K562 (cell line): ENCODE results near the gene GATA6. TPM values are rescaled to one million over a fixed set of nuclear protein-coding genes. Genes with fewer than 3 reads are reported as not detected.

Source experiments
- ATAC-seq: fragments of 200-7000 bp; cut with Tn5 transposase; 3 replicates; pipeline ENCODE4 v1.9.1; 2020; ENCODE audit warnings: moderate library complexity
- BruUV-seq: library from RNA; stranded (reverse); fragments of 400-500 nt; replicated peaks from 2 replicates; lab custom pipeline; 2021; lab: Mats Ljungman, UMichigan
- CTCF ChIA-PET: fragments of 300-600 bp; formaldehyde crosslinking; extraction: SDS; loops from one replicate; lab custom pipeline; 2021; ENCODE audit warnings: low intra/inter-chr PET ratio; lab: Yijun Ruan, JAX
- POLR2A ChIA-PET: fragments of 300-600, 350-650 bp; sonication (Branson Sonifier 250); formaldehyde crosslinking; extraction: SDS; loops from one replicate; lab custom pipeline; 2021; ENCODE audit warnings: antibody characterized with exemption, inconsistent platforms; lab: Yijun Ruan, JAX
- DNase-seq, 4 experiments: peaks; one replicate each; pipeline versions ENCODE4 v3.0.0 to v3.0.0-alpha.2; 2011 to 2018; ENCODE audit warnings: low spot score in 3 of 4, mixed read lengths in 3 of 4; ENCODE audit errors: extremely low read depth in 1 of 4
- FAIRE-seq: peaks from 2 replicates; lab custom pipeline; 2011; peaks lifted over from hg19 to GRCh38; lab: Jason Lieb, UNC
- H2AFZ ChIP-seq: 2 replicates; pipeline ENCODE4 v1.6.0; 2011; ENCODE audit warnings: low read depth, low read length, control low read depth, inconsistent platforms
- H3K27ac ChIP-seq: fragments of 200-600 bp; 3 replicates; pipeline ENCODE4 v1.8.0; 2011; ENCODE audit warnings: low read depth, mild to moderate bottlenecking, control low read depth, inconsistent platforms, low read length, moderate library complexity, mixed read lengths; ENCODE audit errors: extremely low read depth
- H3K27me3 ChIP-seq, 2 experiments: fragments of 300-600 bp in 1 of 2; 2 replicates in 1 of 2; 3 replicates in 1 of 2; pipeline versions ENCODE4 v1.6.0 to v1.8.0; 2011; ENCODE audit warnings: inconsistent platforms in 2 of 2, low read length in 2 of 2, mild to moderate bottlenecking in 1 of 2, mixed read lengths in 1 of 2, moderate library complexity in 1 of 2; ENCODE audit not compliant: control insufficient read depth in 2 of 2, insufficient read depth in 2 of 2
- H3K36me3 ChIP-seq: fragments of 300-600 bp; 3 replicates; pipeline ENCODE4 v1.8.0; 2011; ENCODE audit warnings: mild to moderate bottlenecking, low read length, inconsistent platforms; ENCODE audit not compliant: control insufficient read depth, insufficient read depth
- H3K4me1 ChIP-seq, 2 experiments: fragments of 200-600 bp in 1 of 2; replicated peaks in 1 of 2; 2 replicates in 1 of 2; 3 replicates in 1 of 2; pipeline versions ENCODE4 v1.5.1 to v1.8.0; 2011; ENCODE audit warnings: inconsistent platforms in 2 of 2, low read length in 2 of 2, mild to moderate bottlenecking in 1 of 2, mixed read lengths in 1 of 2, moderate library complexity in 1 of 2; ENCODE audit not compliant: control insufficient read depth in 2 of 2, insufficient read depth in 2 of 2
- H3K4me2 ChIP-seq: 2 replicates; pipeline ENCODE4 v1.6.1; 2011; ENCODE audit warnings: low read length, control low read depth, inconsistent platforms, mixed read lengths; ENCODE audit not compliant: insufficient read depth
- H3K4me3 ChIP-seq: fragments of 200-600 bp; sonication (generic), shearing (Covaris generic); 2 replicates; pipeline ENCODE4 v1.5.1; 2016; ENCODE audit warnings: control low read depth, inconsistent platforms
- H3K79me2 ChIP-seq: fragments of 200-600 bp; 3 replicates; pipeline ENCODE4 v1.8.0; 2011; ENCODE audit warnings: low read length, inconsistent platforms; ENCODE audit not compliant: control insufficient read depth, insufficient read depth
- H3K9ac ChIP-seq, 2 experiments: 2 replicates each; pipeline versions ENCODE4 v1.6.0 to v1.6.1; 2011; ENCODE audit warnings: low read depth in 2 of 2, low read length in 2 of 2, control low read depth in 1 of 2, inconsistent platforms in 1 of 2, mild to moderate bottlenecking in 1 of 2, mixed read lengths in 1 of 2; ENCODE audit not compliant: insufficient read depth in 1 of 2
- H3K9me1 ChIP-seq: one replicate; pipeline ENCODE4 v1.6.0; 2011; ENCODE audit warnings: inconsistent platforms, mild to moderate bottlenecking, low read length, moderate library complexity; ENCODE audit not compliant: control insufficient read depth, insufficient read depth
- H3K9me3 ChIP-seq: replicated peaks from 2 replicates; pipeline ENCODE4 v1.5.1; 2011; ENCODE audit warnings: low read depth, low read length, inconsistent platforms; ENCODE audit not compliant: control insufficient read depth, insufficient read depth
- H4K20me1 ChIP-seq: replicated peaks from 2 replicates; pipeline ENCODE4 v1.6.1; 2011; ENCODE audit warnings: low read length, inconsistent platforms, mixed read lengths; ENCODE audit not compliant: control insufficient read depth, insufficient read depth
- C11orf30 ChIP-seq: fragments of 450-650 bp; IDR thresholded peaks from 2 replicates; pipeline ENCODE4 v1.6.1; 2016; ENCODE audit warnings: low read depth, mild to moderate bottlenecking
- GTF3C2 ChIP-seq: IDR thresholded peaks from 3 replicates; pipeline ENCODE4 v1.6.1; 2011; ENCODE audit warnings: borderline replicate concordance, mild to moderate bottlenecking, moderate library complexity; ENCODE audit not compliant: insufficient read length; ENCODE audit errors: extremely low read depth
- KDM2B ChIP-seq: fragments of 250-450 bp; sonication (Bioruptor Pico); IDR thresholded peaks from 2 replicates; pipeline ENCODE4 v1.8.0; 2021; ENCODE audit warnings: mild to moderate bottlenecking, moderate library complexity
- KLF6 ChIP-seq: fragments of 250-450 bp; sonication (Bioruptor Pico); IDR thresholded peaks from 2 replicates; pipeline ENCODE4 v1.4.0; 2020; ENCODE audit warnings: mild to moderate bottlenecking, moderate library complexity, borderline replicate concordance
- MAFF ChIP-seq: IDR thresholded peaks from 2 replicates; pipeline ENCODE4 v1.6.1; 2012; ENCODE audit warnings: low read length, improper control_type of control experiment
- MAFK ChIP-seq: IDR thresholded peaks from 2 replicates; pipeline ENCODE4 v1.6.1; 2011; ENCODE audit warnings: low read length, improper control_type of control experiment
- NFRKB ChIP-seq: fragments of 450-650 bp; IDR thresholded peaks from 2 replicates; pipeline ENCODE4 v1.6.1; 2016; ENCODE audit warnings: low read depth
- PKNOX1 ChIP-seq: fragments of 450-650 bp; IDR thresholded peaks from 2 replicates; pipeline ENCODE4 v1.6.1; 2016
- POLR2B ChIP-seq: fragments of 450-650 bp; IDR thresholded peaks from 2 replicates; pipeline ENCODE4 v1.6.1; 2018; ENCODE audit warnings: low read depth; ENCODE audit not compliant: partially characterized antibody
- SIRT6 ChIP-seq: IDR thresholded peaks from one replicate; pipeline ENCODE4 v1.6.1; 2012; ENCODE audit warnings: low read depth, mild to moderate bottlenecking, control low read depth, inconsistent platforms, low read length, moderate library complexity
- TGIF2 ChIP-seq: sonication (generic); formaldehyde crosslinking; IDR thresholded peaks from 2 replicates; pipeline ENCODE4 v1.8.1; 2022; ENCODE audit warnings: mild to moderate bottlenecking, missing genetic modification reagents, moderate library complexity
- U2AF1 ChIP-seq: fragments of 200-400 bp; formaldehyde crosslinking; optimal IDR thresholded peaks from 2 replicates; pipeline ENCODE3; 2017; ENCODE audit warnings: mild to moderate bottlenecking, low read depth, low read length, moderate library complexity
- XRCC3 ChIP-seq: fragments of 450-650 bp; IDR thresholded peaks from 2 replicates; pipeline ENCODE4 v1.6.1; 2017; ENCODE audit warnings: mild to moderate bottlenecking, moderate library complexity
- ZNF316 ChIP-seq: fragments of 450-650 bp; IDR thresholded peaks from 2 replicates; pipeline ENCODE4 v1.6.1; 2016
- ZNF780A ChIP-seq: fragments of 250-450 bp; sonication (Bioruptor Pico); IDR thresholded peaks from 2 replicates; pipeline ENCODE4 v1.5.0; 2021; ENCODE audit warnings: mild to moderate bottlenecking
- ZSCAN29 ChIP-seq: fragments of 450-650 bp; IDR thresholded peaks from 2 replicates; pipeline ENCODE4 v1.6.1; 2017
- WGBS: fragments of 100-300 bp; shearing (Covaris generic); methylation state at CpG from one replicate; pipeline ENCODE4 v1.1.6; 2016; ENCODE audit warnings: low coverage, mixed read lengths; ENCODE audit not compliant: insufficient coverage; ENCODE audit errors: missing lambda C conversion rate; 5-methylcytosine and 5-hydroxymethylcytosine counted together
- in situ Hi-C: fragments of 300-500 bp; cut with MboI; formaldehyde crosslinking; loops from 4 replicates; pipeline ENCODE4 v1.15.0; 2018; ENCODE audit warnings: inconsistent platforms, mixed read lengths
- intact Hi-C: fragments of 100-400 bp; cut with micrococcal nuclease; formaldehyde crosslinking; loops from 2 replicates; pipeline ENCODE4 v1.14.2; 2022
- polyA plus RNA-seq, 8 experiments: library from polyadenylated mRNA; depleted of rRNA in 4 of 8; stranded (reverse) in 5 of 8; unstranded in 3 of 8; fragments of >200 nt; fragmentation: Nextera tagmentation in 2 of 8; fragmentation: Illumina TruSeq in 1 of 8; extraction: Ambion mirVana in 2 of 8; extraction: Trizol in 1 of 8; gene quantifications; 2 replicates each; pipeline versions ENCODE4 v1.2.1 to v1.2.3, GENCODE V29; 2011 to 2014; ENCODE audit warnings: inconsistent platforms in 1 of 8, missing spikeins in 1 of 8
- total RNA-seq, 7 experiments: library from RNA; depleted of rRNA in 6 of 7; stranded (reverse); fragments of >200 nt in 6 of 7; fragmentation: Illumina TruSeq in 2 of 7; extraction: Trizol in 2 of 7; gene quantifications; 2 replicates each; pipeline versions ENCODE4 v1.2.1 to v1.2.3, GENCODE V29; 2011 to 2021; ENCODE audit warnings: low replicate concordance in 1 of 7
- TF ChIP-seq, protein P1 (sequence below): IDR thresholded peaks from 2 replicates; pipeline ENCODE4 v1.6.1; 2014; ENCODE audit warnings: antibody characterized with exemption

Gene GATA6
- total and polyA plus RNA-seq, 9 of the 15 experiments (the other 6 are each of a cell fraction or from before 2014, with no cell fraction given): 0.01 to 0.24 (median 0.16) TPM; not detected in 5

- Histone ChIP-seq H3K4me3 (no peak overlapping the region), H3K27me3 (peaks cover 11 to 21% of the 10 kb centered on the region in 2 experiments), H3K79me2 (no peaks in the 10 kb centered on the region), H4K20me1 (0 out of 2 replicates have a peak, but pooled peaks cover 7% of the 10 kb centered on the region), H3K9me3 (no peaks in the 10 kb centered on the region), H2AFZ (no peak overlapping the region), H3K9me1 (no peaks in the 10 kb centered on the region), H3K9ac (no peak overlapping the region), H3K27ac (no peak overlapping the region), H3K36me3 (no peaks in the 10 kb centered on the region), H3K4me1 (0 out of 5 replicates have a peak, but pooled peaks cover 0 to 2% of the 10 kb centered on the region in 2 experiments), H3K4me2 (no peak overlapping the region)
- FAIRE-seq (no peak), DNase-seq (no peak), ATAC-seq (no peak)
- BruUV-seq: no TSS peak
- ChIA-PET CTCF (no interaction called here), POLR2A (no interaction called here)
- TF ChIP-seq ZNF316: peak; percentile 65
- peak; percentile 44 for TF ChIP-seq MAFF
- TF ChIP-seq PKNOX1: 0 out of 2 replicates have a peak, but pooled peaks have one; percentile 6
- no peak for TF ChIP-seq KDM2B (CRISPR knock-in tag)
- TF ChIP-seq MAFK: peak; percentile 36; the same call in 1 of the 2 replicates
- no peak for TF ChIP-seq XRCC3
- TF ChIP-seq, protein P1, sequence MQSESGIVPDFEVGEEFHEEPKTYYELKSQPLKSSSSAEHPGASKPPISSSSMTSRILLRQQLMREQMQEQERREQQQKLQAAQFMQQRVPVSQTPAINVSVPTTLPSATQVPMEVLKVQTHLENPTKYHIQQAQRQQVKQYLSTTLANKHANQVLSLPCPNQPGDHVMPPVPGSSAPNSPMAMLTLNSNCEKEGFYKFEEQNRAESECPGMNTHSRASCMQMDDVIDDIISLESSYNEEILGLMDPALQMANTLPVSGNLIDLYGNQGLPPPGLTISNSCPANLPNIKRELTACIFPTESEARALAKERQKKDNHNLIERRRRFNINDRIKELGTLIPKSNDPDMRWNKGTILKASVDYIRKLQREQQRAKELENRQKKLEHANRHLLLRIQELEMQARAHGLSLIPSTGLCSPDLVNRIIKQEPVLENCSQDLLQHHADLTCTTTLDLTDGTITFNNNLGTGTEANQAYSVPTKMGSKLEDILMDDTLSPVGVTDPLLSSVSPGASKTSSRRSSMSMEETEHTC: no peak
- no peak for TF ChIP-seq ZNF780A (CRISPR knock-in tag)
- TF ChIP-seq U2AF1: no peak
- no peak for TF ChIP-seq GTF3C2
- 0 out of 2 replicates have a peak, but pooled peaks have one; percentile 31 for TF ChIP-seq C11orf30
- no peak for TF ChIP-seq KLF6 (CRISPR knock-in tag)
- TF ChIP-seq SIRT6: no peak
- TF ChIP-seq NFRKB: no peak
- no peak for TF ChIP-seq TGIF2 (CRISPR knock-in tag)
- no peak for TF ChIP-seq ZSCAN29
- no peak for TF ChIP-seq POLR2B
- 0% methylated on average over 1 of the region's 1 CpG for WGBS
- in situ Hi-C loops: no loop called here
- intact Hi-C loops: no loop called here
These were observed 55.0 kb downstream of the GATA6 start for GRCh38 chr18:22224339-22224738.
